C4-2B (cell line): ENCODE results near the gene KRT3.

Source experiments
- ZFX ChIP-seq: fragments of 450-650 bp; IDR thresholded peaks from 2 replicates; pipeline ENCODE4 v1.6.1; 2017
- TF ChIP-seq, protein P1 (sequence below): fragments of 450-650 bp; conservative IDR thresholded peaks from 2 replicates; pipeline ENCODE4 v1.5.1; 2017; ENCODE audit warnings: mild to moderate bottlenecking

DNA sequence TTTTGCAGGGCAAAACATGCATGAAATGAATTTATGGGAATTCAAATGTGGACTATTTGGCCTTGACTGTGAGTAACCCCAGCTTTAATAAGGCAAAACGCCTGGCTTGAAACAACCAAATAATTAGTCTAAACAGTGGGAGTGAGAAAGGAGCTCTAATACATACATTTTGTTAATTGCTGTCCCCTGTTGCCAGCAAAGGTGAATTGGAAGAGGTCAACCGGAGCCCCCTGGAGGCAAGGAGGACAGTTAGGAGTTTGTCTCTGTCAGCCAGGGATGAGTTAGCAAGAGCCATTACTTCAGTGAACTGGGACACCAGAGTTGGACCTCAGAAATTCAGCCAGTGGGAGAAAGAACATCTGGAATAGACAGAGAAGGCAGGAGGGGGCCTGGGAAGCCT, 36.2 kb downstream of the KRT3 start:
- TF ChIP-seq, protein P1, sequence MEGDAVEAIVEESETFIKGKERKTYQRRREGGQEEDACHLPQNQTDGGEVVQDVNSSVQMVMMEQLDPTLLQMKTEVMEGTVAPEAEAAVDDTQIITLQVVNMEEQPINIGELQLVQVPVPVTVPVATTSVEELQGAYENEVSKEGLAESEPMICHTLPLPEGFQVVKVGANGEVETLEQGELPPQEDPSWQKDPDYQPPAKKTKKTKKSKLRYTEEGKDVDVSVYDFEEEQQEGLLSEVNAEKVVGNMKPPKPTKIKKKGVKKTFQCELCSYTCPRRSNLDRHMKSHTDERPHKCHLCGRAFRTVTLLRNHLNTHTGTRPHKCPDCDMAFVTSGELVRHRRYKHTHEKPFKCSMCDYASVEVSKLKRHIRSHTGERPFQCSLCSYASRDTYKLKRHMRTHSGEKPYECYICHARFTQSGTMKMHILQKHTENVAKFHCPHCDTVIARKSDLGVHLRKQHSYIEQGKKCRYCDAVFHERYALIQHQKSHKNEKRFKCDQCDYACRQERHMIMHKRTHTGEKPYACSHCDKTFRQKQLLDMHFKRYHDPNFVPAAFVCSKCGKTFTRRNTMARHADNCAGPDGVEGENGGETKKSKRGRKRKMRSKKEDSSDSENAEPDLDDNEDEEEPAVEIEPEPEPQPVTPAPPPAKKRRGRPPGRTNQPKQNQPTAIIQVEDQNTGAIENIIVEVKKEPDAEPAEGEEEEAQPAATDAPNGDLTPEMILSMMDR = no peak
- TF ChIP-seq ZFX = no peak
